HG03460 (cell line): Measurements from ENCODE around the gene RASSF1.

Experiments used
- ATAC-seq: cut with Tn5 transposase; IDR thresholded peaks from one replicate; pipeline ENCODE4 v1.9.1; 2021; ENCODE audit not compliant: unreplicated experiment

Gene RASSF1

DNA sequence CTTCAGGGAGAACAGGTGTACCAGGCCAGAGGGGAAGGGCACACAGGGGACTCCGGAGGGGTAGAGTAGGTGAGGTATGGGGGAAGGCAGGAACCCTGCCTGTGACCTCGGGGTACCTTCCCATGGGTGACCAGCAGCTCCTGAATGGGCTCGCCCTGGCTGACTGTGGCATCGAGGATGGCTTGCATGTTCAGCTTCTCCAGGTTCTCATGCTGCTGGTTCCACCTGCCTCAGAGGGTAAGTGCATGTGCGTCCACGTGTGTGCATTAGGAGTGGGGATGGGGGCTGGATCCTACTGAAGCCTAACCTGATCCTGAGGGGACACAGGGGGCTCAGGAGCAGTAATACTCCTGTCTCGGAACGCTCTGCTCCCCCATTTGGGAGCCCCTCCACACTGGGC is 4.4 kb upstream of the RASSF1 start:
- ATAC-seq, result no peak

DNA sequence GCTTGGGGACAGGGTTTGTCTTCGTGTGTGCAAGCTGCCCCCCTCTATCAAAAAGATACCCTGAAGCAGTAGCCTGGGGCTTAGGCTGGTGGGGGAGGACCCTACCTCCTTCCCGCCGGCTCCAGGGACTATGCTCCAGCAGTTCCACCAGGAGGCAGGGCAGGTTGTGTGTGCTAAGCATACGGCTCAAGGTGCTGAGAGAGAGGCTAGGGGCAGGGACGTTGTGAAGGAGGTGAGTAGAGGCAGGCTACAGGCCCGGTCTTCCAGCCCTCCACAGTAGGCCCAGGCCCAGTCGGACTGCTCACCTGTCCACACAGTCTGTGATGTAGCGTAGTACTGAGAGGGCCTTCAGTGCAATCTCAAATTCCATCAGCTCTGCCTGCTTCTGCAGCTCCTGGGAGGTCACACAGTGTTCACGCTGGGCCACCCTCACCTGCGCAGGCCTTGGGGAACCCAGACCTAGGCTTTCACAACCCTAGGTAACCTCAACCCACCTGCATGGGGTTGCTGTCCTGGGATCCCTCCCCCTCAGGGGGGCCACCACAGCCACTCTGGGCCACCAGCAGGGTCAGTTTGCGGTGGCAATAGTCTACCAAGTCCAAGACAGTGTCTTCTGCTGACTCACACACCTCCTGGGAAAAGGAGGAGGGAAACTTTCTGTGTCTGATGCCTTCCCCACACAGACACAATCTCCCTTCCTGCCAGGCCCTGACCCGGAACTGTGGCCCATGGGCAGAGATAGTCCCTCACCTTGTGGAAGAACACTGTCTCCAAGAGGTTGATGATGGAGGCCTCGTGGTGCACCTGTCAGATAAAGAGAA is 2.4 kb upstream of the RASSF1 start:
- ATAC-seq, result no peak

DNA sequence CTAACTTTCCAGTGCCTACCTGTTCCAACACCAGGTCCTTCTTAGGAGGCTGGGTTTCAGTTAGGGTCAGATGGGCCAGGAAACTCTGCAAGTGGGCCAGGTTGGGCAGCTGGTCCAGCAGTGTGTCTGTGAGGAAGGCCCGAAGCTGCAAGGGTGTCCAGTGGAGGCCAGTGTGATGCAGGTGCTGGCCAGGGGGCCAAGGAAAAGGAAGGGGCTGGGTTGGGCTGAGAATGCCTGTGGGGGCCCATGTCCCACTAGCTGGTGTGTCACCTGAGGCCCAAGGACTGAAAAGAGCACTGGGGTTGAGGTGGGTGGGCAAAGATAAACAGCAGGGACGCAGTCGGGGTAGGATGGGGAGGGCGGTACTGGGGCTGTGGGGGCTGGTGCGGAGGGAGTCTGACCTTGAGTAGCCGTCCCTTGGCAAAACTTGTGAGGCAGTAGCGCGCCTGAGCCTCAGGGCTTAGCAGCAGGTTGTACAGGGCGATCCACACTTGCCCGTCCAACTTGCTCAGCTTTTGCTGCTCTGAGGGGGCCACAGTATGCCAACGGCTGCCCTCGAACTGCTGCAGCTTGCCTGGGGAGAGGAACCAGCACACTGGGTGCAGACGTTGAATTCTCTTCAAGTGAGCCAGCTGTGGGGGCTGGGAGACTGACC is 1.5 kb upstream of the RASSF1 start:
- no peak for ATAC-seq

DNA sequence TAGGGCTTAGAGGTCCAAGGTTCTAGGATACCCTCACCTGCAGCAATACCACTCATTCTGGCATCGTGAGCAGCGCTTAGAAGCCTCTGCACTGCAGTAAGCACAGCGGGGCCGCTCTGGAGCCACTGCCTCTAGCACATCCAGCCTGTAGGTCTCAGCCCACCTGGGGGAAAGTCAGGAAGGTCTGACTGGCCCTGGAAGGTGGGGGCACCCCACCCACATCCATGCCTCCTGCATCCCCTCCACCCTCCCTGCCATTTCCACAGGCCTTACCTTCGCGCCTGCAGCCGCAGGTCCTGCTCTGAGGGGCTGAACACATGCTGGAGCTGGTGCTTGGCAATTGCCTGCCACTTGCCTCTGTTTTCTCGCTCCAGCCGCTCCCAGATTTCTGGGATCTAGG is 901 bp upstream of the RASSF1 start:
- ATAC-seq, result no peak

DNA sequence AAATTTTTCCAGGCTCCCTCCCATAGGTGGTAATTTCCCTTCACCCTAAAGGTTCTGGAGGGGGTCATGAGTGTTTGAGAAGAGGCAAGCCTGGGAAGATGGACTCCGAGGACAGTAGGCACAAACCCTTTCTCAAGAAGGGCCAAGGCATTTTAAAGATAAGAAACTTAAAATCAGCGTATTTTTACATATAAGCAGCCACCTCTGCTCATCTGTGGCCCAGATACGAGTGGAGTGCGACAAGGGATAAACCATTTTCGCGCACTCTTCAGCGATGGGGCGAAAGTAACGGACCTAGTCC is 539 bp downstream of the RASSF1 start:
- no peak for ATAC-seq

DNA sequence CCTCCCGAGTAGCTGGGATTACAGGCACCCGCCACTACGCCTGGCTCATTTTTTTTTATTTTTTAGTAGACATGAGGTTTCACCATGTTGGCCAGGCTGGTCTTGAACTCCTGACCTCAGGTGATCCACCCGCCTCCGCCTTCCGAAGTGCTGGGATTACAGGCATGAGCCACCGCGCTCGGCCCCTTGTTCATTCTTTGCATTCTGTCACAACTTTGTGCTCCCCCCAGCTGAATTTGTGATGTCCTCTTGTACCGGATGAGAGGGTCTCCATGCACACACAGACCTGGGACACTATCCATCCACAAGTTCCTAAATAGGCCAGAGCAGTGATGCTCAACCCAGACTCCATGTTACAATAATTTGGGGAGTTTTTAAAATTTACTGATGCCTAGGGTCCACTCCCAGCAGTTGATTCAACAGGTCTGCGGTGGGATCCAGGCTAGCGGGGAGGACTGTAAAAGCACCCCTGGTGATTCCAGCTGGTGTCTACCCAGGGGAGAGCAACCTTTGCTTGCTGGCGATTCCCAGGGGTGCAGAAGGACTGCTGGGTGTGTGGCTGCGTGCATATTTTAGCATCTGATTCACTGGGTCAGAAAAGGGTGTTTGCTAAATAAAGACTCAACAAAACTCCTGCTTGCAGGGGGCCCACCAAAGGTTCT is 1.0 kb downstream of the RASSF1 start:
- no peak for ATAC-seq

DNA sequence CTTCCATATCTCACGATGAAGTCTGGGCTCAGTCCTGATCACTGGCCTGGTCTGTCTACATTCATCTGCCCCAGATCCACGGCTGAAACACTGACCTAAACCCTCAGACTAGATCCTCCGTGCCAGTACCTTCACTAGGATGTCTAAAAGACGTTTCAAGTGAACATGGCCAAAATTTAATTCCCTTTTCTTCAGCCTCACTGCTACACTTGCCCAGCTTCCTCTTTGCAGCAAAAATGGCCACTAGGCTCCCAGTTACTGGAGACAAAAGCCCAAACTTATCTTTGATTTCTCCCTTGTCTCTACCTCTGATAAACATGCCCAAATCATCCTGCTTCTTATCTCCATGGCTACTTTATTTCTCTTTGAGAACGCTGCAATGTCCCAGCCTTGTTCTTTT is 1.7 kb downstream of the RASSF1 start:
- ATAC-seq, result no peak

DNA sequence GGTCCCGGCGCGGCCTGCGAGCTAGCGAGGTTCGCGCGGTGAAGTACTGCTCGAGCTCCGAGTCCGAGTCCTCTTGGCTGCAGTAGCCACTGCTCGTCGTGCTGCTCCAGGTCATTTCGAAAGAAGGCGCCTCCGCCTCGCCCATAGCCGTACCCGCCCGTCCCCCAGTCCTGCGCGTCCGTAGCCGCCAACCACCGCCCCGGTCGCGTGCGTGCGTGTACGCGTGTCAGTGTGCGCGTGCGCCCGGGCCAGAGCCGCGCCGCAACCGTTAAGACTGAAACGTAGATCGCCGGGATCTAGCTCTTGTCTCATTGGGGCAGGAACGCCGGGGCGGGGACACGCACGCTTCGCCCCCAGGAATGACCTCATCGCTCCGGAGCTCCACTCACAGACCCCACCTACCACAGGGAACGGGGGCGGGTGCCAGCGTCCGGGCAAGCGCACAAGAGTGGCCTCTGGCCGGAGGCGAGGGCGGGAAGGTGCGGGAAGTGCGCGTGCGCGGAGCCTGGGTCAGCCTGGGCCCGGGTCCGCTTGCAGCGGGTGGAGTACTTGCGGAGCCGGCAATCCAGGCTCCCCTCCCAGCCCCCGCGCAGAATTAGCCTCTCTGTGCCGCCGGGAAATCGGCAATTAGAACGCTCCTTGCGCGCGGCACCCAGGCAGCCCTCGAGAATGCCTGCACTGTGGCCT is 3.3 kb downstream of the RASSF1 start:
- ATAC-seq, result peak; percentile 66

DNA sequence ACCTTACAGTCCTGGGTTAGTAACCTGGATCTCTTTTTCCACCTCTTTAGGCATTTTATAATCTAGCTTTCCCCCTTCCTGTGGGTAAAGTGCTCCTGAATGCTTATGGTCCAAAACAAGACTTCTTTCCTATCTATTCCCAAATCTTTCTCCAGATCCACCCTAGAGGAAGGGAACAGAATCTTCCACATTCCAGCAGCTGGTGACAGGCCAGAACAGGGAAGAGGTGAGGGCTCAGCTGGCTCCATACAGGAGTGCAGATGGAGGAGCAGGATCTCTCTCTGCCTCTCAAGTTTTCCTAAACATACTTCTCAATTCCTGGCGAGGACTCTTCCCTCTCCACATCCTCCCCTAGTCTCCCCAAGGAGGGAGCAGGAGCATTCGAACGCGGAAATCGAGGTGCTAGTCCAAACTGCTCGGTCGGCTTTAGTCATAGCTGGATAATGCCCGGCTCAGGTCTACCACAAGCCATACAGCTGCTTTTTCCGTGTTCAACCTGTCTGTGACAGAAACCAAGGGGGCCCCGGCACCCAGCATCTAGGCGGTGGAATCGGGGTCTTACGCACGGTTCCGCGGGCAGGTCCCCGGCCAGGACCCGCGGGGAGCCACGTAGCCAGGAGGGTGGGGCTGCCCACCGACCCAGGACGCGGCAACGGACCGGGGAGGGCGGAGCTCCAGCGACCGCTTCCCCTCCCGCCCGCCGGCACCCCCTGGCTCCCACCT is 4.0 kb downstream of the RASSF1 start:
- peak; percentile 30 for ATAC-seq

DNA sequence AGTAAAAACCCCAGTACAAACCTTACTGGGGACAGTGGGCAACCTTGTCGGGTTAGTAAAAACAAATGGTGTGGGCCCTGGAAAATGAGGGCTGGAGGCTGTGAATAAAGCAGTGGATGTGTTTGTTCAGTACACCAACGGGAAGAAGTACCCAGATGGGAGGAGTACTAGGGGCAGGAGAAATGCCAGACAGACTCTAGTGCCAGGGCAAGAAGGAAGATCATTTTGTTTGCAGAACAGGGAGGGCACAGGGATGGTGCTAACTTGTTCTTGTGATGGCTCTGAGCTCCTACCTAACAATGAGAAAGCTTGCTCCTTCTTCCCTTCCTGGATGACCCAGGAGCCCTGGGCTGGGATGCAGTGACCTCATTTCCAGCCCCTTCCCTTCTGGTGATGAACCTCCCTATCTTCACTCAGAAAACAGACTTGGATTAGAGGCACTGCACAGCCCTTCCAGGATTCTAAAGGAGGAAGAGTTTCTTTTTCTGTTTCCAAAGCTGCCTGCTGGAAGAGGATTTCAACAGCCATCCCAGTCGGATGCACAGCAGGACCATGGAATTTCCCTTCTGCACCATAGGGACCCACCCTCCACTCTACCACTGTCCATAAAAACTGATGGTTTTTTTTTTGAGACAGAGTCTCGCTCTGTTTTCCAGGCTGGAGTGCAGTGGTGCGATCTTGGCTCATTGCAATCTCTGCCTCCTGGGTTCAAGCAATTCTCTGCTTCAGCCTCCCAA is 6.1 kb downstream of the RASSF1 start:
- ATAC-seq, result no peak

DNA sequence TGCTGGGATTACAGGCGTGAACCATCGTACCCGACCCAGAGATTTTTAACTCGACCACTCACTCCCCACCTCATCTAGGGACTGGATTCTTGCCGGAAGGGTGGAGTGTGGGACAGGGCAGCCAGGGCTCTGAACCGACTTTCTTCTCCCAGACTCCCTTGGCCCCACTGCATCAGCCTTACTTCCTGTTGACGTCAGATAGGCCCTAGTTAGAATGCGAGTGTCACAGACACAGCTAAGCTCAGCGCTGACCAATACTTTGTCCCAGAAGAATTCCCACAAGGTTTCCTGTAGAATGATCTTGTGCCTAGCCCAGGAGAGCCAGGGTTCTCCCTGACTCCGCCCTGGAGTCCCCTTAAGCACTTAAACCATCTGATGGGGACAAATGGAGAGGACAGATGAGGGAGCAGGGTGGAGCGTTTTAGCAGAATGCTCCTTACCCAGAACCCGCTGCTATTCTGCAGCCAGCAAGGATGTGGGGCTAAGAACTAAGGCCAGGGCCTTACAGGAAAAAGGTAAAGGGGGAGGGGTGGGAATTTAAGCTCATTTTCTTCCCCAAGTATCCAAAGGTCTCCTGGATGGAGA is 6.8 kb downstream of the RASSF1 start:
- no peak for ATAC-seq

DNA sequence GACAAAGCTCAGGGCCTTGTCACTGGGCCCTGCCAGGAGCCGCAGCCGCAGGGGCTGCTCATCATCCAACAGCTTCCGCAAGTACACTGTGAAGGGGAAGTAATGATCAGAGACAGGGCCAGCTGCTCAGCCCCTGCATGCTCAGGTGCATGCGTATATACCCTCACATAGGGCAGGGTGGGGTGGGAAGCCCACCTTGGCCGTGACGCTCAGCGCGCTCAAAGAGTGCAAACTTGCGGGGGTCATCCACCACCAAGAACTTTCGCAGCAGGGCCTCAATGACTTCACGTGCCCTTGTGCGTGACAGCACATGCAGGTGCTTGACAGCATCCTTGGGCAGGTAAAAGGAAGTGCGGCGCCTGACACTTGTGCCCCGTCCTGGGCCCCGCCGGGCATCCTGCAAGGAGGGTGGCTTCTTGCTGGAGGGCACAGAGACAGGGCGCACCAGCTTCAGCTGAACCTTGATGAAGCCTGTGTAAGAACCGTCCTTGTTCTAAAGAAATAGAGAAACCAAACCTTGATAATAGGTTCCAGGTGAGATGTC is 9.2 kb downstream of the RASSF1 start:
- ATAC-seq, result no peak

DNA sequence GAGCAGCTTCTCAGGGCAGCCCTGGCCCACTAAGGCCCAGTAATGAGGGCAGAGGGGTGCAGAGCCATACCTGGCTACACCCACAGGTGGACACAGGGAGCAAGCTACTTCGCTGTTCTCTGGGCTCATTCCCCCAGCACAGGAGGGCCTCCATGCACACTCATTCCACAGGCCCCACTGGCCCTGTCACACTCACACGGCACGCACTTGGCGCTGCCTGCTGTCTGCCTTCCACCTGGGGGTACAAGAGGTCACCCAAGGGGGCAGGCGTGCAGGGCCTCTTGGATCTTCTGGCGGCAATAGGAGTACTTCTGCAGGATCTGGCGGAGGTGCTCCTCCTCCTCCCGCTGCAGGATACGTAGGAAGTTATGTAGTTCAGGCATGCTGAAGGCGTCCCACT is 10.3 kb downstream of the RASSF1 start:
- no peak for ATAC-seq

DNA sequence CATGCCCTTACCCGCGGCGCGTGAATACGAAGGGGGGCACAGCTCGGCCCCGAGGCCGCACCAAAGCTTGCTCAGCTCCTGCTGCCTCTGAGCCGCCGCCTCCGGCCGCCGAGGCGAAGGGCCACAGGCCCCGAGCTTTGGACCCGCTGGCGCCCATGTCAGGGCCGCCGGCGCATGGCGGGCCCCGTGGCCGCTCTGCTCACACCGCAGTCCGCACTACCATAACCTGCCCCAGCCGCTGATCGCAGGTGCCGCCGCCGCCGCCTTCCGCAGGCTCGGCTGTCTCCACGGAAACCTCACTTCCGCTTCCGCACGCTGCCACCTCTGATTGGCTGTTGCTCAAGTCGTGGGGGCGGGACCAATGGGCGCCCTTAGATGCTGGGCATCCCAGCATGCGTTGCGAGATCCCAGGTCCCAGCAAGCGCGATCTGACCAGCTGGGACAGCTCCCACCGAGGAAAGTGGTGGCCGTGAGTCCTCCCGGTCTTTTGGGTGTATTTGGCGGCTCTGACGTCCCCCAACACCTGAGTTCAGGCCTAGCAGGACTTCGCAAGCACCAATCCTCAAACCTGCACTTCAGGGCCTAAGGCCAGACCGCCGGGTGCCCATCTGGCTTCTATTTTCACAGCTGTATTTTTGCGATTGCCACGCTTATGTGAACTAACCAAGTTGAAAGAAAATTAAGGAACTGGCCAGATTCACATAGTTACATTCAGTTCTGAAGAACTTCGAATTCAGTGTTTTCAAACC is 12.5 kb downstream of the RASSF1 start, which contains the start of gene TUSC2:
Gene TUSC2, minus strand, starts transcription at position 281 of the 749 bp plus-strand sequence. Its CDS starts 124 bp downstream, at position 157.
- ATAC-seq, result peak; percentile 80

DNA sequence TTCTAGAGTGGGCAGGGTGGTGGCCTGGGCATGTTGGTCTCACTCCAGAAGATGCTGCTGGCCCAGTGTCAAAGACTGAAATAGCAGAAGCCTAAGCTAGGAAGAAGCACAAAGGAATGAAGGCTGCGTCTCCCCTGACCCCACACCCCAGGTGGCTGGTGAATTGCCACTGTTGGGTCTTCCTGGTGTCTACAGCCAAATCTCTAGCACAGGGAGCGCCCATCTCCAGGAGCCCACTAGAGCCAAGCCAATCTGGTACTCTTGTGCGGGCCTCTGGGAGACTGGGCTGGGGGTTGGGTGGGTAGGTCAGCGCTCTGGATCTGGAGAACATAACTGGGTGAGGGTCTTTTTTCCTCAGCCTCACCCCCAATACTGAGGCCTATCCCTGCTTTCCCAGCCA is 13.5 kb downstream of the RASSF1 start:
- no peak for ATAC-seq

DNA sequence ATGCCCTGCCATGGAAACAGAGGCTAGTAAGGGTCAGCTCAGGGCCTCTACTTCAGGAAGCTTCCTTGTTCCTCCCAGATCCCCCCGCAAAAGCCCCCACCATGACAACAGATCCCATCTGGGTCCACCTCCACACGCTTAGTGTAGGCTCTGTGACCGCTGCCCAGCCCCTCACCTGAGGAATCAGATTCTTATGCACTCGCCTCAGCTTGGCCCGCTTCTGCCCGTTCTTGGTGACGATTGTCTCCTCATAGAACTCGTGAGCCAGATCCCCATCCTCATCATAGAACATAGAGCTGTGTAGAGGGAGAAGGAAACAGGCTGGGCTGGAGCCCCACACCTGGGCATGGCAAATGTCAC is 14.5 kb downstream of the RASSF1 start:
- ATAC-seq, result no peak

DNA sequence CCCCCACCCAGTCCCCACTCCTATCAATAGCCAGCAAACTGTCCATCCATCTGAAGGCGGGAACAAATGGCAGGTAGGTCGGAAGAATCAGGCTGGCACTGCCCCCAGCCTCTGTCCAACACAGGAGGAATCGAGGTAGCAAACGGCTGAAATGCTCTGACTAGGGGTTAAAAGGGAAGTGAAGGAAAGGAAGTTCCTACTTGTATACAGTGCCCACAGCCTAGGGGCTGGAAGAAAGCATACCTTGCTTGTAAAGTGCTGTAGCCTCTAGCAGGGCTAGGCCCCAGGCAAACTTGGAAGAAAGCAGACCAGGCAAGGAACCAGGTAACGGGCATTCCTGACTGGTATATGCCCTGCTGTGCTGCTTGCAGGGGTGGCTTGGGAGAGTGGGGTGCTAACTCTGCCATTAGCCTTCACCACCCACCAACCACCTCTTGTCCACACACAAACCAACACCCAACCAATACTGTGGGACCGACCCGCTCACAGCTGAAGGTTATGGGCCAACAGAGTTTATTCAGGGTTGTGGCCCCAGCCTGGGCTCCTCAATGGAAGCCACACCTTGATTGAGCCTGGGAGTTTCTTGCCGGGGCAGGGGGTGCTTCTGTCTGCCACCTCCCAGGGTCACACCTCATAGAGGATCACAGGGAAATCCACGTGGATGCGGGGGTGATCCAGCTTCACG is 15.0 kb downstream of the RASSF1 start:
- no peak for ATAC-seq

DNA sequence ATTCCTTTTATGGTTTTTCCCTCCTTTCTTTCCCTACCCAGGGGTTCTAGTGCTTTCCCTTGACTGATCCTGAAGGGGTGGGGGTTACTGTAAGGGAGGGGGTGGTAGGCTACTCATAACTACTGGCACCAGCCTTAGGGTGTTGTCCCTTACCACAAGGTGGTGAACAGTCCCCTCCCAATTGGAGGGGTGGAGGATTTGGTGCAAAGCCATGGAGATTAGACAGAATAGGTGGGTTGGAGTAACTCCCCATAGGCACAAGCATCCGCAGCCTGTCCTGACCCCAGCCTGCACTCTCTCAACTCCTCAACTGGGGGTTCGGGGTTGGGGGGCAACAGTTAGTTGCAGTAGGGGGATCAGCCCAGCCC is 15.5 kb downstream of the RASSF1 start:
- ATAC-seq, result no peak
